Measurements from ENCODE around the gene SUSD4. TPM values are rescaled to one million over a fixed set of nuclear protein-coding genes. Genes with fewer than 3 reads are reported as not detected.

SUSD4 gene
- total RNA-seq, 2 experiments from 2014 or later: 1.1 to 1.8 TPM

- Mint-ChIP-seq H3K27ac (no peak overlapping the region), H3K27me3 (ENCODE audit: low read depth) (no peaks in the 10 kb centered on the region), H3K36me3 (ENCODE audit: low read depth) (no peaks in the 10 kb centered on the region), H3K4me1 (ENCODE audit: low read depth) (peaks cover 4% of the 10 kb centered on the region), H3K4me3 (no peak overlapping the region), H3K9me3 (no peaks in the 10 kb centered on the region)
- CTCF ChIA-PET: no interaction called here
- DNase-seq: no peak
- intact Hi-C loops (cut with micrococcal nuclease): no loop called here
Measured at GRCh38 chr1:223270155-223270554, 93.8 kb downstream of the SUSD4 start.

GRCh38 chr1:223269006-223269405 lies 95.0 kb downstream of the SUSD4 start:
- peaks cover 4% of the 10 kb centered on the region for H3K4me1 Mint-ChIP-seq (ENCODE audit: low read depth)
- DNase-seq: no peak
- no peaks in the 10 kb centered on the region for H3K27me3 Mint-ChIP-seq (ENCODE audit: low read depth)
- no peaks in the 10 kb centered on the region for H3K9me3 Mint-ChIP-seq
- H3K27ac Mint-ChIP-seq: no peak overlapping the region
- intact Hi-C loops (cut with micrococcal nuclease): no loop called here
- H3K36me3 Mint-ChIP-seq (ENCODE audit: low read depth): no peaks in the 10 kb centered on the region
- no peak overlapping the region for H3K4me3 Mint-ChIP-seq
- CTCF ChIA-PET: no interaction called here

- Mint-ChIP-seq H3K27me3 (ENCODE audit: low read depth) (no peaks in the 10 kb centered on the region), H3K4me1 (ENCODE audit: low read depth) (peaks cover 4% of the 10 kb centered on the region), H3K36me3 (ENCODE audit: low read depth) (no peaks in the 10 kb centered on the region), H3K27ac (no peak overlapping the region), H3K4me3 (no peak overlapping the region), H3K9me3 (no peaks in the 10 kb centered on the region)
- CTCF ChIA-PET: interaction anchor here (1.0 to 1.2 kb wide), 2 partner anchors 17 to 191 kb away, joined by 3 to 4 read pairs; no protein-coding TSS in a partner anchor
- intact Hi-C loops (cut with micrococcal nuclease): no loop called here
- no peak for DNase-seq
Measured at GRCh38 chr1:223266632-223267172, 97.3 kb downstream of the SUSD4 start.

- no peak overlapping the region for H3K27ac Mint-ChIP-seq
- no peak for DNase-seq
- intact Hi-C loops (cut with micrococcal nuclease): no loop called here
- CTCF ChIA-PET: interaction anchor here (0.9 to 1.2 kb wide), 3 partner anchors 15 to 192 kb away, joined by 3 to 4 read pairs (median 3); no protein-coding TSS in a partner anchor
- H3K9me3 Mint-ChIP-seq: no peaks in the 10 kb centered on the region
- H3K4me1 Mint-ChIP-seq (ENCODE audit: low read depth): peaks cover 4% of the 10 kb centered on the region
- H3K27me3 Mint-ChIP-seq (ENCODE audit: low read depth): no peaks in the 10 kb centered on the region
- no peaks in the 10 kb centered on the region for H3K36me3 Mint-ChIP-seq (ENCODE audit: low read depth)
- H3K4me3 Mint-ChIP-seq: no peak overlapping the region
Measured at GRCh38 chr1:223264983-223265908, 98.7 kb downstream of the SUSD4 start.

GRCh38 chr1:223264529-223264928 lies 99.4 kb downstream of the SUSD4 start:
- H3K27me3 Mint-ChIP-seq (ENCODE audit: low read depth): no peaks in the 10 kb centered on the region
- intact Hi-C loops (cut with micrococcal nuclease): no loop called here
- CTCF ChIA-PET: no interaction called here
- H3K4me1 Mint-ChIP-seq (ENCODE audit: low read depth): peaks cover 4% of the 10 kb centered on the region
- no peak for DNase-seq
- H3K9me3 Mint-ChIP-seq: no peaks in the 10 kb centered on the region
- H3K27ac Mint-ChIP-seq: no peak overlapping the region
- H3K4me3 Mint-ChIP-seq: no peak overlapping the region
- no peaks in the 10 kb centered on the region for H3K36me3 Mint-ChIP-seq (ENCODE audit: low read depth)

GRCh38 chr1:223261914-223262313 lies 102.1 kb downstream of the SUSD4 start:
- CTCF ChIA-PET: no interaction called here
- H3K36me3 Mint-ChIP-seq (ENCODE audit: low read depth): no peaks in the 10 kb centered on the region
- no peak for DNase-seq
- H3K4me1 Mint-ChIP-seq (ENCODE audit: low read depth): no peaks in the 10 kb centered on the region
- intact Hi-C loops (cut with micrococcal nuclease): no loop called here
- H3K27ac Mint-ChIP-seq: no peak overlapping the region
- no peaks in the 10 kb centered on the region for H3K27me3 Mint-ChIP-seq (ENCODE audit: low read depth)
- no peak overlapping the region for H3K4me3 Mint-ChIP-seq
- no peaks in the 10 kb centered on the region for H3K9me3 Mint-ChIP-seq

- DNase-seq: no peak
- intact Hi-C loops (cut with micrococcal nuclease): no loop called here
- no peaks in the 10 kb centered on the region for H3K4me1 Mint-ChIP-seq (ENCODE audit: low read depth)
- no peaks in the 10 kb centered on the region for H3K27me3 Mint-ChIP-seq (ENCODE audit: low read depth)
- no peak overlapping the region for H3K27ac Mint-ChIP-seq
- H3K36me3 Mint-ChIP-seq (ENCODE audit: low read depth): no peaks in the 10 kb centered on the region
- no peak overlapping the region for H3K4me3 Mint-ChIP-seq
- CTCF ChIA-PET: no interaction called here
- no peaks in the 10 kb centered on the region for H3K9me3 Mint-ChIP-seq
Measured at GRCh38 chr1:223260712-223261111, 103.3 kb downstream of the SUSD4 start.

- CTCF ChIA-PET: interaction anchor here (0.6 kb wide), 1 partner anchor 126 kb away, joined by 3 read pairs; no protein-coding TSS in a partner anchor
- no peaks in the 10 kb centered on the region for H3K9me3 Mint-ChIP-seq
Measured at GRCh38 chr1:223259462-223259861, 104.5 kb downstream of the SUSD4 start.

GRCh38 chr1:223258751-223259198 lies 105.2 kb downstream of the SUSD4 start:
- Mint-ChIP-seq H3K27me3 (ENCODE audit: low read depth) (no peaks in the 10 kb centered on the region), H3K9me3 (no peaks in the 10 kb centered on the region), H3K4me1 (ENCODE audit: low read depth) (no peaks in the 10 kb centered on the region), H3K4me3 (no peak overlapping the region), H3K36me3 (ENCODE audit: low read depth) (no peaks in the 10 kb centered on the region), H3K27ac (no peak overlapping the region)
- no peak for DNase-seq
- CTCF ChIA-PET: interaction anchor here (0.6 kb wide), 1 partner anchor 125 kb away, joined by 3 read pairs; no protein-coding TSS in a partner anchor
- intact Hi-C loops (cut with micrococcal nuclease): no loop called here

More at GRCh38 chr1:223259462-223259861, 104.5 kb downstream of the SUSD4 start:
- Mint-ChIP-seq H3K4me1 (ENCODE audit: low read depth) (no peaks in the 10 kb centered on the region), H3K27me3 (ENCODE audit: low read depth) (no peaks in the 10 kb centered on the region), H3K36me3 (ENCODE audit: low read depth) (no peaks in the 10 kb centered on the region), H3K27ac (no peak overlapping the region), H3K4me3 (no peak overlapping the region)
- DNase-seq: no peak
- intact Hi-C loops (cut with micrococcal nuclease): no loop called here

GRCh38 chr1:223257856-223258550 lies 106.0 kb downstream of the SUSD4 start:
- Mint-ChIP-seq H3K4me1 (ENCODE audit: low read depth) (peaks cover 3% of the 10 kb centered on the region), H3K36me3 (ENCODE audit: low read depth) (no peaks in the 10 kb centered on the region), H3K4me3 (no peak overlapping the region), H3K27ac (no peak overlapping the region), H3K9me3 (no peaks in the 10 kb centered on the region), H3K27me3 (ENCODE audit: low read depth) (no peaks in the 10 kb centered on the region)
- CTCF ChIA-PET: no interaction called here
- DNase-seq: no peak
- intact Hi-C loops (cut with micrococcal nuclease): no loop called here

GRCh38 chr1:223256034-223256433 lies 107.9 kb downstream of the SUSD4 start:
- Mint-ChIP-seq H3K27ac (no peak overlapping the region), H3K27me3 (ENCODE audit: low read depth) (no peaks in the 10 kb centered on the region)
- CTCF ChIA-PET: interaction anchor here (0.9 kb wide), 1 partner anchor 131 kb away, joined by 3 read pairs; no protein-coding TSS in a partner anchor

GRCh38 chr1:223253916-223254315 lies 110.1 kb downstream of the SUSD4 start:
- H3K9me3 Mint-ChIP-seq: no peaks in the 10 kb centered on the region
- intact Hi-C loops (cut with micrococcal nuclease): no loop called here
- peaks cover 9% of the 10 kb centered on the region for H3K4me1 Mint-ChIP-seq (ENCODE audit: low read depth)

More at GRCh38 chr1:223256034-223256433, 107.9 kb downstream of the SUSD4 start:
- Mint-ChIP-seq H3K4me3 (no peak overlapping the region), H3K9me3 (no peaks in the 10 kb centered on the region), H3K36me3 (ENCODE audit: low read depth) (no peaks in the 10 kb centered on the region), H3K4me1 (ENCODE audit: low read depth) (peaks cover 3% of the 10 kb centered on the region)
- intact Hi-C loops (cut with micrococcal nuclease): no loop called here
- DNase-seq: no peak

More at GRCh38 chr1:223253916-223254315, 110.1 kb downstream of the SUSD4 start:
- CTCF ChIA-PET: interaction anchor here (1.7 kb wide), 1 partner anchor 120 kb away, joined by 3 read pairs; no protein-coding TSS in a partner anchor
- H3K36me3 Mint-ChIP-seq (ENCODE audit: low read depth): no peaks in the 10 kb centered on the region
- no peak overlapping the region for H3K4me3 Mint-ChIP-seq
- no peak for DNase-seq
- H3K27me3 Mint-ChIP-seq (ENCODE audit: low read depth): no peaks in the 10 kb centered on the region
- H3K27ac Mint-ChIP-seq: no peak overlapping the region
